Chondrocyte (in vitro differentiated cells): ENCODE data around the gene B3GNT9. TPM values are rescaled to one million over a fixed set of nuclear protein-coding genes. Genes with fewer than 3 reads are reported as not detected.

Source experiments
- DNase-seq: peaks from one replicate; pipeline ENCODE4 v3.0.0; 2021; ENCODE audit warnings: mixed read lengths, low spot score
- H3K27ac Mint-ChIP-seq: one replicate; pipeline ENCODE4 v1.8.0; 2021; ENCODE audit warnings: mild to moderate bottlenecking, moderate library complexity, mixed read lengths; ENCODE audit not compliant: unreplicated experiment
- H3K27me3 Mint-ChIP-seq: 2 replicates; pipeline ENCODE4 v1.8.0; 2021; ENCODE audit warnings: low read depth, mixed read lengths
- H3K36me3 Mint-ChIP-seq: 2 replicates; pipeline ENCODE4 v1.8.0; 2021; ENCODE audit warnings: low read depth, mixed read lengths
- H3K4me1 Mint-ChIP-seq: 2 replicates; pipeline ENCODE4 v1.8.0; 2021; ENCODE audit warnings: low read depth, mild to moderate bottlenecking, mixed read lengths
- H3K4me3 Mint-ChIP-seq: one replicate; pipeline ENCODE4 v1.8.0; 2021; ENCODE audit warnings: mild to moderate bottlenecking, moderate library complexity, mixed read lengths; ENCODE audit not compliant: unreplicated experiment
- H3K9me3 Mint-ChIP-seq: 2 replicates; pipeline ENCODE4 v1.8.0; 2021; ENCODE audit warnings: low read depth, mixed read lengths
- CTCF ChIP-seq: fragments of 200-600 bp; sonication (generic); IDR thresholded peaks from 2 replicates; pipeline ENCODE4 v1.5.0; 2021; ENCODE audit warnings: antibody characterized with exemption, mild to moderate bottlenecking, moderate library complexity
- total RNA-seq: library from RNA; stranded (reverse); gene quantifications from 3 replicates; pipeline ENCODE4 v1.2.1, GENCODE V29; 2021

Gene B3GNT9
- total RNA-seq, 1 donor from 2014 or later: 41.4 TPM

GRCh38 chr16:67116388-67117311 is 34.1 kb downstream of the B3GNT9 start:
- TF ChIP-seq CTCF: no peak
- Mint-ChIP-seq H3K4me1 (peaks cover 17% of the 10 kb centered on the region), H3K9me3 (no peaks in the 10 kb centered on the region), H3K4me3 (no peak overlapping the region), H3K27ac (peak overlapping the region; percentile 46), H3K27me3 (no peaks in the 10 kb centered on the region), H3K36me3 (peaks cover 4% of the 10 kb centered on the region)
- no peak for DNase-seq

- H3K4me1 Mint-ChIP-seq: peaks cover 27% of the 10 kb centered on the region
- H3K36me3 Mint-ChIP-seq: peaks cover 3% of the 10 kb centered on the region
- no peak for TF ChIP-seq CTCF
- H3K9me3 Mint-ChIP-seq: no peaks in the 10 kb centered on the region
- DNase-seq: no peak
- H3K27ac Mint-ChIP-seq: peak overlapping the region; percentile 65
- H3K27me3 Mint-ChIP-seq: no peaks in the 10 kb centered on the region
- no peak overlapping the region for H3K4me3 Mint-ChIP-seq
These were observed 35.2 kb downstream of the B3GNT9 start for GRCh38 chr16:67115639-67116038.

GRCh38 chr16:67114793-67115192 is 36.0 kb downstream of the B3GNT9 start:
- no peaks in the 10 kb centered on the region for H3K9me3 Mint-ChIP-seq
- no peak for TF ChIP-seq CTCF
- peaks cover 33% of the 10 kb centered on the region for H3K4me1 Mint-ChIP-seq
- peak overlapping the region; percentile 65 for H3K27ac Mint-ChIP-seq
- H3K4me3 Mint-ChIP-seq: no peak overlapping the region
- H3K27me3 Mint-ChIP-seq: no peaks in the 10 kb centered on the region
- DNase-seq: no peak
- H3K36me3 Mint-ChIP-seq: peaks cover 2% of the 10 kb centered on the region

- Mint-ChIP-seq H3K9me3 (no peaks in the 10 kb centered on the region), H3K4me3 (no peak overlapping the region), H3K27ac (peak overlapping the region; percentile 27), H3K36me3 (peaks cover 2% of the 10 kb centered on the region), H3K27me3 (no peaks in the 10 kb centered on the region), H3K4me1 (peaks cover 41% of the 10 kb centered on the region)
- no peak for TF ChIP-seq CTCF
- DNase-seq: no peak
These were observed 38.0 kb downstream of the B3GNT9 start for GRCh38 chr16:67112591-67113399.

- H3K4me1 Mint-ChIP-seq: peaks cover 41% of the 10 kb centered on the region
- H3K36me3 Mint-ChIP-seq: peaks cover 2% of the 10 kb centered on the region
- no peak overlapping the region for H3K27ac Mint-ChIP-seq
- no peak for DNase-seq
- H3K27me3 Mint-ChIP-seq: no peaks in the 10 kb centered on the region
- no peak for TF ChIP-seq CTCF
- no peak overlapping the region for H3K4me3 Mint-ChIP-seq
- no peaks in the 10 kb centered on the region for H3K9me3 Mint-ChIP-seq
These were observed 38.8 kb downstream of the B3GNT9 start for GRCh38 chr16:67111951-67112444.
